GM21360 (cell line): ENCODE measurements around the gene CPT1A.

Experiments
- ATAC-seq: cut with Tn5 transposase; IDR thresholded peaks from one replicate; pipeline ENCODE4 v1.9.1; 2021; ENCODE audit warnings: mild to moderate bottlenecking, moderate library complexity; ENCODE audit not compliant: unreplicated experiment

The CPT1A gene

DNA sequence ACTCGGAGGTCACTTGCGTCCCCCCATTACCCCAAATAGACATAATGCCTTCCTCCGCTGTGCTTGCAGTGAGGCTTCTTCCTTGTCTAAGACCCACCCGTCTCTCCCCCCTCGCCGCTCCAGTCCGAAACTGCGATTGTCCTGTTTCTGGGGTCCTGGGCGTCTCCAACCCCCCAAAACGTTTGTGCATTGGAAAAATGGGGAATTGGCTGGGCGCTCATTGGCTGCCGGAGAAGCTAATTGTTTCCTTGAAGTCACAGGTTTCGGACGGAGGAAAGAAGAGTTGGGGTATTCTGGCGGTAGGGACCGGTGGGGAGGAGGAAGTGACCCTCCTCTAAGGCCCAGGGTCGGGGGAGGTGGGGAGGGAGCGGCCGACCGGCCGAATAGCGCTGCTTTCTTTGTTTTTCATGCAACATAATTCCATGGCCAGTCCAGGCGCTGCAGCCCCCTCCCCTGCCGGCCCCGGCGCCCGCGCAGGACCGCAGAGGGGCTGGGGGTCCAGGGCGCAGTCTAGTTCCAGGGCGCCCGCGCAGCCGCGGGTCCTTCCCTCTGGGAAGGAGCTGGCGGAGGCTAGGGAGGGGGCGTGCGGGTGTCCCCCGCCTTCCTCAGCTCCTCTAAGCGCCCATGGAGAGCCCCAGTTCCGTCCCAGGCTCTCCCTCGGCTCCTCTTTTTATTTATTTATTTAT, 12.7 kb upstream of the CPT1A start:
- no peak for ATAC-seq

DNA sequence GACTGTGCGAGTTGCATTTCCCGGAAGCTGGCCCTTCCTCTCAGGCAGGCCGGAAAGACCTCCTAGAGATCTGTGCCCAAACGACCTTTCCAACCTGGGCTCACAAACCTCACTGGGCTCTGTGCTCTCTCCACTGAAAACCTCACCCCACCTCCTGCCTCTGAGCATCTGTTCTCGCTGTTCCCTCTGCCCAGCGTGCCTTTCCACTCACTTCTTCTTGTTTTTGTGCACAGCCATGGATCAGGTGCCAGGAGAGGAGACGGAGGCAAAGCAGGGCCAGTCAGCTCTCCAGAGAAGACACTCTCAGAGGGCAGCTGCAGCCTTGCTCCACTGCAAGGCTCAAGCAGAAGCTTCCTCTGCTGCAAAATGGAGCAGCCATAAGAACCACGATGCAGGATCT, 10.9 kb upstream of the CPT1A start:
- ATAC-seq: no peak

DNA sequence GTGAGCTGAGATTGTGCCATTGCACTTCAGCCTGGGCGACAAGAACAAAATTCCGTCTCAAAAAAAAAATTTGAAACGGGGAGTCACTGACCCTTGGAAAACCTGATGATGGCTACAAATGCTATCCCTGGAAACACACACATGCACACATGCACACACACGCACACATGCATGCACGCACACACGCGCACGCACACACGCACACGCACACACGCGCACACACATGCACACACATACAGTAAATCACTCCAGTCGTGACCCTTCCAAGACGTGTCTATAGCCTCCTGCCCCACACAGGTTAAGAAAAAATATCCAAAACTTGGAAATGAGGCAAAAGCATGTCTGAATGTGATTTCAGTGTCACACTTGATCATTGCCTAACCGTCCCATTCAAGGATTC, 6.7 kb upstream of the CPT1A start:
- no peak for ATAC-seq

DNA sequence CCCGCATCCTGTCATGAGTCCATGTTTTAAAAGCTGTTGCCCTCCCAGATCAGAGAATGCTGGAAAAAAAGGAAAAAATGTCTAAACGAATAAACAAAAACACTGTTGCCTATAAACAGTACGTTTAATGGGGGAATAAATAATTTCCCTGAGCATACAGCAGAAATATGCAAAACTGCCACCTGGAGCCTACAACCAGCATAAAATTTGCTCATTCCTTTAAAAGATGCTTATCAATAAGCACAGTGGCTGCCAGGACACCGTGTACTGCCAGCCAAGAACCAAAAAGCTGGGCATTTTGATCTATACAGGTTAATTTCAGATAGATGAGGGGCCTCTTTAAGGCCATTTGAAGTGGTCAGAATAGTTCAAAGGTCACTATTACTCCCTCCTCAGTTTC, 5.7 kb upstream of the CPT1A start:
- ATAC-seq: no peak

DNA sequence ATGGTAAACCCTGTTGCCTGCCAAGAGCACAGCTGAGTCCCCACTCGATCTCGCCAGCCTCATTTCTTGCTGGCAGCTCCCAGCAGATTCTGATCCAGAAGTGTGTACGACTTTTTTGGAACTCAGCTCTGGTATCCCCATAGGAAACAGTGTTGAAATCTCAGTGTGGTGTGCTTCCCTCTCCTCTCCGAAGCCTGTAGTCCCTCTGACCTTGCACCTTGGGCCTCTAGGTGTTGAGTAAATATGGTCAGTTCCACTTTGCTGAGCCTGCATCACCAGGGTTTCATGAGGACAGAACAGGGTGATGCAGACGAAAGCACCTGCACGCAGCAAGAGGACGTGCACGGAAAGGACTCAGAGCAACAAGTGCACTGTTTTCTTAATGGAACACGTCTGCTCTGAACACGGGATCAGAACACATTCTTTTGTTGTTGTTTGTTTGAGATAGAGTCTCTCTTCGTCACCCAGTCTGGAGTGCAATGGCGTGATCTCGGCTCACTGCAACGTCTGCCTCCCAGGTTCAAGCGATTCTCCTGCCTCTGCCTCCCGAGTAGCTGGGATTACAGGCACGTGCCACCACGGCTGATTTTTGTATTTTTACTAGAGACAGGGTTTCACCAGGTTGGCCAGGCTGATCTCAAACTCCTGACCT, 3.8 kb upstream of the CPT1A start:
- no peak for ATAC-seq

DNA sequence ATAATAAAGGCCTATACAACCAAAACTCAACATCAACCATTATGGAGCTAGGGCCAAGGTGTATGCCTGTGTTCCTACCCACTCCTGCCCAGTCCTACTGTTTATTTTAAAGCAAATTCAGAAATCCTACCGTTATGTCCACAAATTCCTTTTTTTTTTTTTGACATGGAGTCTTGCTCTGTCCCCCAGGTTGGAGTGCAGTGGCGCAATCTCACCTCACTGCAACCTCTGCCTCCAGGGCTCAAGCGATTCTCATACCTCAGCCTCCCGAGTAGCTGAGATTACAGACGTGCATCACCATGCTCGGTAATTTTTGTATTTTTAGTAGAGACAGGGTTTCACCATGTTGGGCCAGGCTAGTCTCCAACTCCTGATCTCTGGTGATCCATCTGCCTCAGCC, 3.1 kb upstream of the CPT1A start:
- no peak for ATAC-seq

DNA sequence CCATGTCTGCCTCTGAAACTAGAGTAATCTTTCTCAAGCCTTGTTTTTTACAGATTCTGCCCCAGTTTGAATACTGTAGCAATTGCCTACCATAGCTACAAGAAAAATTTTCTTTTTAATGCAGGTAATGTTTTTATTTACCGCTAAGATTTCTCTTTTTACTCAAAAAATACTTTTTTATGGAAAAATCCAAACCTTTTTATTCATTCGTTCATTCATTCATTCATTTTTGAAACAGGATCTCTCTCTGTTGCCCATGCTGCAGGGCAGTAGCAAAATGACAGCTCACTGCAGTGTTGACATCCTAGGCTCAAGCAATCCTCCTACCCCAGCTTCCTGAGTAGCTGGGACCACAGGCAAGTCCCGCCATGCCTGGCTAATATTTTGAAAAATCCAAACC, 2.7 kb upstream of the CPT1A start:
- no peak for ATAC-seq

DNA sequence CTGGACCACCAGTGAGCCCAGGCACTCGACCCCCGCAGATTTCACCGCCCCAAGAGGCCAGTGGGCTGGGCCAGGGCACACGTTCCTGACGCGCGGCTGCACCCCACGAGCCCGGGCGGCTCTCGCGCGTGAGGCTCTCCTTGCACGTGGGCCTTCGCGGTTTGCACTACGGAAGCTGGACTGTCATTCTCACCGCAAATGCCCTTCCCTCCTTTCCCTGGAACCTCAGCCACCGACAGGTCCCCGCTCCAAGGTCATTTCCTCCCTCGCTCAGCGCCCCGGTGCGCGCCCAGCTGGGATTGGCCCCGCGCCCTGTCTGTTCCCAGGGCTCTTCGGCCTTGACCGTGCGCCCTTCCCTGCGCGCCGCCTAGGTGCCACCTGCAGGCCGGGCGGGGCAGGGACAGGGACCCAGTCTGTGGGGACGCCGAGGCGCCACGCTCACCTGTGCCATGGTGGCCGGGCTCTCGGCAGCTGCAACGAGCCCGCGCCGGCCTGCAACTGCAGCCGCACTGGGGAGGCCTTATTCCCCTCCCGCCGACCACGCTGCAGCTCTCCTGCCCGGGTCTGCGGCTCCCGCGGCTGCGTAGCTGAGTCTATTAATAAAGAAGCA, 2.1 kb upstream of the CPT1A start:
- no peak for ATAC-seq

DNA sequence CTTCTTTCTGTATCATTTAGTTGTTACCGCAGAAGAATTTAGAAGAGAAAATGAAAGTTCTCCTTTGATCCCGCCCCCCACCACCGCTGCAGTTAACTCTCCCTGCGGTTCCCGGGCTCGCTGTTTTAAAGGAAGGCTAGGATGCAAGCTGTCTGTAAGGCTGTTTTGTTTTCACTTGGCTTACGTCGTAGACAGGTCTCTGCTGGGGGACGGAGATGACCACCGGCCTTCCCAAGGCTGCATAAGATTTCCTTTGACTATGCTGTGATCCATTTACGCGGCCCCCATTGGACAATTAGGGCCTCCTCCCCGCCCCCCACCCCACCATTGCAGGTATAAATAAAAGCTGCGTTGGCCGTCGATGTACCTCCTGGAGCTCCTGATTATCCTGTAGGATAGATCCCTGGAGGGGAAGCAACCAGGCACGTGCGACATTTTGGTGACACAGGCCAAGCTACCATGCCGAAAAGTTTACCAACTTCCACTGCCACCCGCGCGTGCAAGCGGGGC, 1.4 kb upstream of the CPT1A start:
- ATAC-seq: no peak

DNA sequence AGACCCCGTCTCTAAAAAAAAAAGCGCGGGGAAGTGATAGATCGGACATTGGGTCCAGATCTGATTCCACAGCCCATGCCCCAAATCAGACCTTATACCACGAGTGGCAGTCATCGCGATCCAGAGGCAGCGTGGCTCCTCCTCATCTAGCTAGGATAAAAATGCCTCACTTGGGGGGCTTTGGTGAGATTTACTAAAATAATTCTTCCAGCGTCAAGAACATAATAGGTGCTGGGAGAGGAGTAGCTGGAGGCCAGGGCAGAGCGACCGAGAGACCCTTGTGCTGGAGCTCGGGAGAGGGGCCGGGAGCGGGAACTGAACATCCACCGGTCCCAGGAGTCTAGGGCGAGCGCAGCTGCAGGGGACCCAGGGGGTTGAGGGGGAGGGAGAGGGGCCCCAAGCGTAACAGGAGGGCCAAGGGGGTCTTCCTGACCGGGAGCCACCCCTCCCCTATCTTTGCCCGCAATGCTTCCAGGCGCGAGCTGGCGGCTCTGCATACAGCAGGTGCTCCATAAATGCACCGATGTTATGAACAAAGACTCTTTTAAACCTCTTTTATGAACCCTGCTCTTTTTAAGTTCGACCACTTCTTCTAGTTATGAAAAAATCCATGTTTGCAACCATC, 823 bp upstream of the CPT1A start:
- ATAC-seq: no peak

DNA sequence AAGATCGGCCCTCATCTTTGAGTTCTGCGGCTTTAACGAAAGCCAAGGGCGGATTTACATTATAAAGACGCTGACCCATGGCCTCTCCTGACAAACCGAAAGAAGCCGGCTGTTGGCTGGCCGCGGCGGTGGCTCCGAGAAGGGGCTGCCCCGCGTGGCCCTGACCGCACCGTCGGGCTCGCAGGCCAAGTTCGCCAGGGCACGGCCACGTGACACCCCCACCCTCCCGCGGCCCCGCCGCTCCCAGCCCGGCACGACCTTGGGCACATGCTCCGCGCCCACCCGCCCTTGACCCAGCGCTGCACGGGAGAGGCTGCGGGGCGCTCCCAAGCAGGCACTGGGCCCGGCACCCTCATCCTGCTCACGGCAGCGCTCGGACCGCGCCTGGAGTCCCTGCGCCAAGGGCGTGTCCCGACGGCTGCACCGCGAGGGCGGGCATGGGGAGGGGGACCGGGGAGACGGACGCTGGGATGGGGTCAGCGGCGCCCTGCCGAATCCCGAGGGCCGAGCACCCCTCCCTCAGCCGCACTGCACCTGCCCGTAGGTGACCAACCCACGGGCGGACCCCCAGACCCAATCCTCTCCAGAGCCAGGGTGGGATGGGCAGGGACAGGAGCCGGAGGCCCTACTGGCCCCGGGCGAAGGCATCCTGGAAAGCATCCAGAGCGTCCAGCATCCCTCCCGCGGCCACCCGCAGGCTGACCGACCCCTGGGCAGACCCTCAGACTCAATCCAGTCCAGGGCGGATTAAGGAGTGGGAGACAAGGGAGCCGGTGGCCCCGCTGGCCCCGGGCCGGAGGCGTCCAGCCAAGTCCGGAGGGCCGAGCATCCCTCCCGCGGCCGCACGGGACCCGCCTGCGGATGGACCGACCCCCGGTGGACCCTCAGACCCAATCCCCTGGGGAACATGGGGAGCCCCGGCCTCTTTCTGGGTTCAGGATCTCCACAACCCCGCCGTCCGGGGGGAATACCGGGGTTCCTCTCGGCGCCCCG, 759 bp downstream of the CPT1A start:
- no peak for ATAC-seq

DNA sequence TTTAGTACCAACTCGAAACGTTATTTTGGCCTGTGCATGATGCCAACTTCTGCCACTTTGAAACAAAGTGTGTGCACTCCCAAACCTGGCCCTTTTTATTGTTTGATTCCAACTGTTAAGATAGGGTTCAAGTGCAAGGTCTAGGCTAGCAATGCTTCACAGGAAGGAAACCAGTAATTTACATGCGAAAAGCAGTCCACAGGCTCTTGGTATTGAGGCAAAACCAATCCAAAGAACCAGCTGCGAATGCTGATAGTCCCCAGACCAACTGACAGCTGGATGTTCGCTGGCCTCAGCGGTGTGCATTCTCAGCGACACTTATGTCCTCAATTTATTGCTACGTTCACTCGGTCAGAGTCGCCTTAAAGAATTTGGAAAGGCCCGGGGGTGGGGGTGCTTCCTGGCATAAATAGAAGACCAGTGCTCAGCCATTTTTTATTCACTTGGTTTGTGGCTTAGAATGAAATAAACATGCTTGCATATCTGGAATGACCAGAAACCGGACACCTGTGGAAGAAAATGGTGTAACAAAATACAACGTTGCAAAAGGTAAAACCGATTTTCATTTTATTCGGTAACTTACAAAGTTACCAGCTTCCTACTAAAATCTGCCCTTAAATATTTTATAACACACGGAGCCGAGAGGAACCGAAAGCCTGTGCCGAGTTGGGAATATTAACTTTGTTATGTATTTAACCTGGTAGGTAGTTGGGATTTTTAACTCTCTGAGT, 1.6 kb downstream of the CPT1A start:
- no peak for ATAC-seq

DNA sequence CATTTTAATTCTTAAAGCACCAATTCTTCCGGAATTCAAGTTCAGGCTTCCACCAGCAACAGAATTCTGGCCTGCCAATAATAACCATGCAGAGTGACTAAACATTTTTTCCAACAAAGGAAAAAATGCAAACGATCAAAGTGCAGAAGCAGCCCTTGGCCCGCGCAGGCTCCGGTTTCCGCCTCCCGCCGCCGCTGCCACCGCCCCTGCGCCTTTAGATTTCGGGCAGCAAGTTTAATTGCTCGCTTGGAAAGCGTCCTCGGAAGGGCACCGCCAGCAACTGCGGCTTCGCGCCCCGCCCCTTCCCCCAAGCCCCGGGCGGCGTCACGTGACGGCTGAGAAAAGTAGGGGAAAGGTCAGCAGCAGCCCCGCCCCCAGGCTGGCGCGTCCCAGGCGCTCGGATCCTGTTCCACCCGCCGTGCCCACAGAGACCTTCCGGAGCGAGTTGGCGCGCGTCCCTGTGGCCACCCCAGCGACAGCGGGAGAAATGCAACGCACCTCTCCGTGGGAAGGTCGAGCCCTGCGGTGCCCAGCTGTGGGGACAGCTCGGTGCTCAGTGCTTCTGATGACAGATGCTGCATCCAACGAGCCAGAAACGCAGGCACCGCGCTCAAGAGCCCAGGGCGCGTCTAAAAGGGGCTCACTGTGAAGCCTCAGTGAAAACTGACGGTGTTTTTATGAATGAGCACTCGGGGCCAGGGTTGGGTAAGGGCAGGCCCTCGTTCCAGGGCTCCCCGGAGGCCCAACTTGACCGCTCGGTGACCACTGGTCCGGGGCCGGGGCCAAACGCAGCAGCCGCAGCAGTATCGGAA, 2.5 kb downstream of the CPT1A start:
- ATAC-seq: no peak

DNA sequence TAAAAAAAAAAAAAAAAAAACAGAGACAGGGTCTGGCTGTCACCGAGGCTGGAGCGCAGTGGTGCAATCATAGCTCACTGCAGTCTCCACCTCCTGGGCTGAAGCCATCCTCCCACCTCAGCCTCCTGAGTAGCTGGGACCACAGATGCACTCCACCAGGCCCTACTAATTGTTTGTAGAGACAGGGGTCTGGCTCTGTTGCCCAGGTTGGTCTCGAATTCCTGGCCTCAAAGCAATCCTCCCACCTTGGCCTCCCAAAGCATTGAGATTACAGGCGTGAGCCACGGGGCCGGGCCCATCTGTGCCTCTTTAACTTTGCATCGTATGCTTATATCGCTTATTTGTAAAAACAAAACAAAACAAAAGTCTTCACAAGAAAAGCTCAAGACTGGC, 3.1 kb downstream of the CPT1A start:
- no peak for ATAC-seq

DNA sequence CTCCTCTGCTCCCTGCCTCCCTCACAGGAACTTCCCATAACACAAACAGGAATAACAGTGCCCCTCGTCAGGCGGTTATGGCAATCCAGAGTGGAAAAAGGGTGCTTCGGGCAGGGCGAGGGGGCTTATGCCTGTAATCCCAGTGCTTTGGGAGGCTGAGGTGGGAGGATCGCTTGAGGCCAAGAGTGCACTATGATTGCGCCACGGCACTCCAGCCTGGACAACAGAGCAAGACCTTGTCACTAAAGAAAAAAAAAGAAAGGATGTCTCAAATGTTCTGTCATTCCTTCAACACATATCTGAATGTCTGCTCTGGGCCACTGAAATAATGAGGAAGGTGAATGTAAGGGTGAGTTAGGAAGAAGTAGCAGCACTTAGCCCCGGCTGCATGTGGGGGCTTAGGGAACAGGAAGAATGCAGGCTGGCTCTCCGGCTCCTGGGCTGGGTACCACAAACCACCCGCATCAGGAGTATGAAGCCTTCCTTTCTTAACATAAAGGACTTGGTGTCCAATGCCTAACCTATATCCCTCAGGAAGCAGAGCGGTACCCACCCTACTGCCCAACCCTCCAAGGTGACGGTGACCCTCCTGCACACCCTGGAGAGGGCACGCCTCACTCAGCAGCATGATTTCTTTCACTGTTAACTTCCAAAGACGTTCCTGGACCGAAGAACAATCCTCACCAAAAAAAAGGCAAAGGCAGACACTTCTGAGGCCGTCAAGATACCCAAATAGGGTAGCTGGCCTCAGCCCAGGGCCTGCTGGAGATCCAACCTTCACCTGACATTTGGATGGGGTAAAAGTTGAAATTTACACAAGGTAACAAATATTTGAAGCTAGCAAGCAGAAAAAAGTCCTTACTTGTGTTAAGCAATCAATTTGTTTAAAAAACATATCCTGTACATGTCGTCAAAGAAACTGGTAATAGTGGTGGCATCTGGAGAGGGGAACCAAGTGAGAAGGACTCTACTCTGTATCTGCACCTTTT, 3.8 kb downstream of the CPT1A start:
- ATAC-seq: no peak

DNA sequence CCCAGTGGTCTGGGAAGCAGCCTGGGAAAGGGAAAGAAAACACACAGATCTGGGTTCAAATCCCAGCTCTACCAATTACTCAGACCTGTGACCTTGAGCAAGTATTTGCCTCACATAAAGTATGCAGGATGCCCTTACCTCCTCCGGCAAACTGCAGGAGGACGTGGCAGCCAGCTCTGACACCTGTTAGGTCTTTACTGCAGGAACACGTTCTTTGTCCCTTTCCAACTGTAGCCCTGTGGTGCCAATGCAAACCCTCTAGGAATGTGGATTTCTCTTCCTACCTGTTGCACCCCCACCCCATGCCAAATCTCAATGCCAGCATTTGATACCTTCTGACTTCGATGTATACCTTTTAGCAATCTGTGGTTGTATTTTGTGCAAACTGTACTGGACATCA, 6.0 kb downstream of the CPT1A start:
- ATAC-seq: no peak

DNA sequence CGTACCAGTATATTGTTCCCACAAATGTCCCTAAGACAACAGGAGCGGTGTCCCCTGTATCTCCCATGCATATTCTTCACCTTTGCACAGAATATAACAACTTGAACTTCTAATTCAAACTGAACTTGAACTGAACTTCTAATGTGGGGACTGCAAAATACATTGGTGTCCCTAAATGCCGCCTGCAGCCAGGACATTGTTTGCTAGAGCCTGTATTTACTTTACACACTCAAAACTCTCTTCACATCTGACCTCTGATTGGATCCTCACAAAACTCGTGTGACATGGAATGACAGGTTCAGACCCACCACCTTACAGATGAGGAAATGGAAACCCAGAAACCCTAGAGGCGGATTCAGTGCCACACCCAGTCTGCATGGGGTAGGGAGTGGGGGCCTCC, 6.4 kb downstream of the CPT1A start:
- ATAC-seq: no peak
